Measurements from ENCODE around the gene EVX1.

The EVX1 gene

DNA sequence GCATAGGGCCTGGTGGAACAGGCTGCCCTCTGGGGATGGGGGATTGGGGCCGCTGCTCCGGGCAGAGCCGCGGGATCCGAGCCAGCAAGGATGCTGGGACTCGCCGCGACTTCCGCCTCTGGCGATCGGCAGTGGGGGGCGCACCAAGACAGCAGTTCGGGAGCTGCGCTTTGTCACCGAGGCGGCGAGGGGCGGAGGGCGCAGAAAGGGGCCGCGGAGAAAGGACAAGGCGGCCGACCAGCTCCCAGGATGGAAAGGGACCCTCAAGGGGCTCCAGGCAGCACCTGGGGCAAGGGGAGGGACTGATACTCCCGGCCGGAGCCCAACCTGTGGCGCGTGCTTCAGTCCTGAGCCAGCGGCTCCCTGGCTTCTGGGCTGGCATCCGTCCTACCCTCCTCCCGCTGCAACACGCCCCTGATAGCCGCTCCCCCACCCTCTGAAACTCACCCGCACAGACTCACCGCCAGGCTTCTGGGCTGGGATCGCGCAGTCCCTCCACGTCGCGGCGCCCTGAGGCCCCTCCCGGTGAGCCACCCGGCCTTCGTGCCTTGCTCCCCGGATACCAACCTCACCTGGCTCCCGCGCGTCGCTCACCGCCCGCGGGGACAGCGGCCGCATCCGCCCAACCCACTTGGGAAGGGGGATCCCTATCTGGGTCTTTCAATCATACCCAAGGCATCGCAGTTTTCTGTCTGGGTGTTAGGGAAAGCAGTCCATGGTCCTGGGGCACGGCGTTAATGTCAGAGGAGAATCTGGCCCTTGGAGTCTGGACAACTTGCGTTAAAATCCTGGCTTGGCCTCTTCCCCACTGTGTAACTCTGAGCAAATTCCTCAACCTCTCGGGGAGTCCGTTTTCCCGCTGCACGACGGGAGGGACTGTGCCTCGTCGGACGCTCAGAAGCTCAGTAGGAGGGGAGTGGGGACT lies 7.0 kb upstream of the EVX1 start:
- no peak for FAIRE-seq

- no peak for FAIRE-seq
Observed at GRCh38 chr7:27237735-27238334, 4.8 kb upstream of the EVX1 start.

DNA sequence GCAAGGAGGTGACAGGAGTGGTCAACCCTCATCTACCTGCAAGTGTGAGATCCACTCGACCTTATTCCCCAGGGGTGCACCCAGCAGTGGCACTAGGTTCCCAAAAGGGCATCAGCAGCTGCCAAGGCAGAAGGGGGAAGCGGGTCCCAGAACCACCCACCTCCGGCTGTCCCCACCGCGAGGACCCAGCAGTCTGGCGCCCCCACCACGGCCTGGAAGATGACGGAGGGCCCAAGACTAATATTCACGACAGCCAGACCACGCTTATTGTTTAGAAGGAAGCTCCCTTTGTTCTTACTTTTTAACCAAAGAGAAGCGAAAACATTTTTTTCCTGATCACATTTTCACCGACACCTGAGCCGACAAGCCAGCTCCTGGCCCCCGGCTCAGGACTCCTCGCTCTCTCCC lies 3.6 kb upstream of the EVX1 start:
- no peak for FAIRE-seq

GRCh38 chr7:27239387-27240014 lies 3.1 kb upstream of the EVX1 start:
- FAIRE-seq = no peak

DNA sequence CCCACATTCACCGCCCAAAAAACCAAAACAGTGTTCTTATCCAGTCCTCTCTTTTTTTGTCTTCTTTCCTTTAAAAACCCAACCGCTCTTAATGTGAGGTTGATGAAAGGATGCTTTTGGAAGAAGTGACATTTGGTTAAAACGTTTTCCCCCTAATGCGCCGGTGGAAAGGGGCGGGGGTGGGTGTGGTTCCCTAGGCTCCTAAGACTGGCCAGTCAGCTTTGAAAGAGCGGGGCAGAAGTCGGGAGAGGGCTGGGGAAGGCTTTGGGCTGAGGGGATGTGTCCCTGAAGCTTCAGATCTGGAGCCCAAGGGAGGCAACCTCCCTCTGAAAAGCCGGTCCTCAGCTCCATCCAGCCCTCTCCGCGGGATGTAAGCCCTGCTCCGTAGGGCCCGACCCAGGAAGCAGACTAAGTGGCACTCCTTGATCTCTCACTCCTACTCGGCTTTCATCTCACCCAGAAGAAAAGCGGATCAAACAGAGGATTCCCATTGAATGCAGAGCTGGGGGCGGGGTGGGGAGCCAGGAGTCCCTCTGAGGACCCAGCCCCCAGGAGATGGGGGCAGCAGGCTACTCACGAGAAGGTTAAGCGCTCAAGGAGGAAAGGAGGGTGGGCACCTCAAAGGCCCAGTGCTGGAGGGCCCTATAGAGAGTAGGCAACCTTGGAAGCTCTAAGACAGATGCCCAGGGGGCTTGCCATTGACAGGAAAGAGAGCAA lies 2.4 kb upstream of the EVX1 start:
- FAIRE-seq = no peak

GRCh38 chr7:27241189-27242056 lies 1.2 kb upstream of the EVX1 start:
- FAIRE-seq = no peak

- FAIRE-seq = no peak
Observed at GRCh38 chr7:27242154-27242553, 448 bp upstream of the EVX1 start.

DNA sequence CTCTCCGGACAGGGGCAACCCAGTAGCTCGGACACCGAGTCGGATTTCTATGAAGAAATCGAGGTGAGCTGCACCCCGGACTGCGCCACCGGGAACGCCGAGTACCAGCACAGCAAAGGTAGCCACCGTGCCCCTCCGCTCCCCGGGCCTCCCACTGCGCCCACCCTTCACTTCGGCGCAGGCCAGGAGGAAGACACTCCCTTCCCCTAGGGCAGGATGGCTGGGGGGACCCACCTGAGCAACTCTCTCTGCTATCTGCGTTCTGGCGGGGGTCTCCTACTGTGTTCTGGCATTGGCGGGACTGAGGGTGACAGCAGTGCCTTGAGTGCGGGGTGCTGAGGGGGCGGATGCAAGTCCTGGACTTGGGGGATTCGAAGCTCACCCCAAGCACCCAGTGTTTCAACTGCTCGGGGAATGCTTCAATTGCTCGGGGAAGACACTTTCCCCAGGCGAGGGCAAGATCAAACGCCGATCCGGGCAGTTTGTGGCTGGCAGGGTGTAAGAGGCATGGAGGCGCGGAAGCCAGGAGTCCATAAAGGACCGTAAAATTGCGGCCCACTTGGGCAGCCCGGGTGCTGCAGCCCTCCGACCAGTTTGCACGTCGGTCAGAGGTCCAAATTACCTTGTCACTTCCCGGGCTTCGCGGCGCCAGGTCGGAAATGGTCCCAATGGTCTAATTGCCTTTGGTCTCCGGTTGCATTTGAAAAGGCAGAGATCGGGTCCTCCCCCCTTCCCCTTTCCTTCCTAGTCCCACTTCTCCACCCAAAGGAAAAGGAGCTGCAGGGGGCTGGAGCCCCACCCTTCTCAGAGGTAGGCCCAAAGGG lies 950 bp downstream of the EVX1 start:
- no peak for FAIRE-seq

DNA sequence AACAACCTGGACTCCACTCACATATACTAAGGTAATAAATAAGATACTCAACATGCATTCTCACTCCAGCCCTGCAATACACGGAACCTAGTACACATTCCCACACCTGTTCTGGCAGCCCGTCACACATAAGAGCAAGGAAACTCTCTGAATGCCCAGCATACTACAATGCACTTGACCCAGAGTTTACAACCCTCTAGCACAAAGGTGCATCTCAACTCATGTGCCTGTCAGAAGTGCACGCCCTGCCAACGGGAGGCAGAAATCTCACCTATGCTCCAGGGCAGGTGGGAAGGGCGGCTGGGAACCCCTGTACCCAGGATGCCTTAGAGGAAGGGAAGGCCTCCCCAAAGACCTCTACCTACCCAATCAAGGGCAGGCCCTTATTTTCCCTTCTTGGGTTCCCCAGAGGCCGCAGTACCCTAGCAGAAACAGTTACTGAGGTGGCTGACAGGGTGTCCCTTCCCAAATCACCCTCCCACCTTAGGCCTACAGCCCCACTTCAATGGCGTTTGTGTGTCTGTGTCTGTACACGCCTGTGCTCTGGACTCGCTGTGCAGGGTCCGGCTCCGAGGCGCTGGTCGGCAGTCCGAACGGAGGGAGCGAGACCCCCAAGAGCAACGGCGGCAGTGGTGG lies 2.0 kb downstream of the EVX1 start:
- no peak for FAIRE-seq

DNA sequence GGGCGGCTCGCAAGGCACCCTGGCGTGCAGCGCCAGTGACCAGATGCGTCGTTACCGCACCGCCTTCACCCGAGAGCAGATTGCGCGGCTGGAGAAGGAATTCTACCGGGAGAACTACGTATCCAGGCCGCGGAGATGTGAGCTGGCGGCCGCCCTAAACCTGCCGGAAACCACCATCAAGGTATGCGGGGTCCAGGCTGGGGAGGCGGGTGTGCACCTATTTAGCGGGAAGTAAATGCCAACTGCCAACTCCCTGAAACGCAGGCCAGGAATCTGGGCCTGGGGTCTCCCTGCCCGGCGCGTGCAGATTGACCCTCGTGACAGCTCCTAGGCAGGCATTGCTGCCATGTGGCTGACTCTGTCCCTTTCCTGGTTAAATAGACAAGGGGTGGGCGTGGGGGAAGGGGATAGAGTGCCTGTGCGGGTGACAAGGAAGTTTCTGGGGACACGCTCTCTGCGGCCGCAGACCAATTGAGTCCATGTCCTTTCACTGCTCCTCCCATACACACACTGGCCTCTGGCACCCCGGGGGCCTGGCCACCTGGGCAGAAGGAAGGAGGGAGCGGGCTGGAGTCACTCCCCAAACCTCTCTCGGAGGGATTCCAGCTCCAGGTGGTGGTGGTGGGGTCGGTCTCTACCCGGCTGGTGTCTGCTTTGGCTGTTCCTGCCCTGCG lies 2.7 kb downstream of the EVX1 start:
- FAIRE-seq = no peak

GRCh38 chr7:27245798-27246691 lies 3.4 kb downstream of the EVX1 start:
- FAIRE-seq = no peak

DNA sequence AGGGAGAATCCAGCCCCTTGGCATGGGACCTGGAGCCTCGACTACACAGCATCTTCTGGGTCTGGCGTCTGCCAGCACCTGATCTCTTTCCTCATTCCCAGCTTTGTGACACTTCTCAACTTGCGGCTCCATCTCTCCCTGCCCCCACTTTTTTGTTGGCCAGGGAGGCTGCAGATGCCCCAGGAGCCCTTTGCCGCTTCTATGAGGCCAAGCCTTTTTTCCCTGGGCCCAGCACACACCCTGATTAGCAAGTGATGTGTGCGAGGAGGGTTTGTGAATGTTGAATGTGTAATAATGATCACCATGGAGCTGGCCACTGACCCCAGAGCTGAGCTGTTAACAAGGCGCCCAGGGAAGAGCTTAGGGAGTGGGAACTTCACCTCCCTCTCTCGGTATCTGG lies 4.4 kb downstream of the EVX1 start:
- no peak for FAIRE-seq

DNA sequence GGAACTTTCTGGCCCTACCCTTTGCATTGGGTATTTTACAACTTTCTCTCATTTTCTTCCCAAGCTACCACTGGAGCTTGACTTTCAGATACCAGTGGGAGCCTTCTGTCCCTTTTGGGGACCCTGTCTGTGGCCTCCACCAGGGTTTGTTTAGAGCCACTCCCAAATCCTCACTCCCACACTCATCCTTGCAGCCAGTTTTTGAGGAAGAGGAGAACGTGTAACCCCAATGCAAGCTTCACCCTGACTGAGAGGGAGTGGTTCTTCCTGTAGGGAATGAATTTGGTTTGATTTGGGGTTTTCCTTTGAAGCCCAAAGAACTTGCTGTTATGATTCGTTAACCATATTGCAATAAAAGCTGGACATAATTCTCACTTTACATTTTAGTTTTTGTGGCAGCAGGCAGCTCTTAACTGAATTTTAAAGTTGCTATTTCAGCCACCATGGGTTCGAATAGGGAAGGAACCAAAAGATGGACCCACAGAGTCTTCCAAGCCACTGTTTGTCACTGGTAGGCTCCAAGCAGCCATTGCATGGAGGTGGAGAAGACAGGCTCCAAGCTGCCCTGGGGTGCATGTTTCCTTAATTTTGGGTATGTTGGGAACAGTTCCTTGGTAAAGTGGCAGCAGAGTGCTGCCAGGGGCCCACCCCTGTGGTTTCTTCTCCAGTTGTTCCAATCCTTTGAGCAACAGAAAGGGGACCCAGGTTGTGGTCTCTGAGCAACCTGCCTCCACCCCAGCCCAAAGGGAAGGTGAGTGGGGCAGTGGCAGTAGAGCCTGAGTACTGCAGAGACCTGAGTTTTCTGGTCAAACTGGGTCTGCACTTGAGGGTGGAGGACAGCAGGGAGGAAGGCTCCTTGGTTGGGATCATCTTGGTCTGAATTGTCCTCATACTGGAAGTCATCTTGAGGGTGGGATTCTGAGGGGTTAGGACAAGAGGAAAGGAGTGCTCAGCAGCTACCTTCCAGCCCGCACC lies 5.1 kb downstream of the EVX1 start:
- no peak for FAIRE-seq

DNA sequence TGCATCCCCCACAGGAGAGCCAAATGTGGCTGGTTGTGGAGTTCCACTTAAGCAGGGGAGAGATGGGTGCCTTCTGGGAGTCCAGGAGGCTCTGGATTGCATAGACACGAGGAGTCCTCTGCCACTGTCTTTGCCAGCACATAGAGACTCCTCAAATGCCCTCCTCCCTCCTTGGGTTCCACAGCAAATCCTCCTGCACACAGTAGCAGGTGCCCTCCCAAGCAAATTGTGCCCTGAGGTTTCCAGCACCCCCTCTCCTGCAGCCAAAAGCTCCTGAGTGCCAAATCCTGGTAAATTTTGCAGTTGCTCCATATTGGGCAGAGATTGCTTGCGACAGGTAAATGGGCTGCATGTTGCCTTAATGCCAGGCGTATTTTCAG lies 5.8 kb downstream of the EVX1 start:
- FAIRE-seq = no peak

- FAIRE-seq = no peak
Observed at GRCh38 chr7:27248911-27249723, 6.5 kb downstream of the EVX1 start.

GRCh38 chr7:27249724-27250556 lies 7.3 kb downstream of the EVX1 start:
- no peak for FAIRE-seq
